Lower leg skin (tissue), 3 donors: ENCODE results near the gene IER5.

ENCODE experiments used
- POLR2A ChIP-seq, 2 donors: fragments of 450-650 bp; IDR thresholded peaks; one replicate each; pipeline ENCODE4 v1.6.1; 2016 to 2017; ENCODE audit warnings: antibody characterized with exemption in 2 of 2, mild to moderate bottlenecking in 1 of 2, moderate library complexity in 1 of 2
- TF ChIP-seq, protein P1 (sequence below), 3 donors: fragments of 450-650 bp; IDR thresholded peaks; one replicate each; pipeline ENCODE4 v1.5.1; 2016; ENCODE audit warnings: antibody characterized with exemption in 3 of 3, mild to moderate bottlenecking in 3 of 3, moderate library complexity in 2 of 3

GRCh38 chr1:181092883-181093458 is 4.5 kb downstream of the IER5 start:
- TF ChIP-seq, protein P1, sequence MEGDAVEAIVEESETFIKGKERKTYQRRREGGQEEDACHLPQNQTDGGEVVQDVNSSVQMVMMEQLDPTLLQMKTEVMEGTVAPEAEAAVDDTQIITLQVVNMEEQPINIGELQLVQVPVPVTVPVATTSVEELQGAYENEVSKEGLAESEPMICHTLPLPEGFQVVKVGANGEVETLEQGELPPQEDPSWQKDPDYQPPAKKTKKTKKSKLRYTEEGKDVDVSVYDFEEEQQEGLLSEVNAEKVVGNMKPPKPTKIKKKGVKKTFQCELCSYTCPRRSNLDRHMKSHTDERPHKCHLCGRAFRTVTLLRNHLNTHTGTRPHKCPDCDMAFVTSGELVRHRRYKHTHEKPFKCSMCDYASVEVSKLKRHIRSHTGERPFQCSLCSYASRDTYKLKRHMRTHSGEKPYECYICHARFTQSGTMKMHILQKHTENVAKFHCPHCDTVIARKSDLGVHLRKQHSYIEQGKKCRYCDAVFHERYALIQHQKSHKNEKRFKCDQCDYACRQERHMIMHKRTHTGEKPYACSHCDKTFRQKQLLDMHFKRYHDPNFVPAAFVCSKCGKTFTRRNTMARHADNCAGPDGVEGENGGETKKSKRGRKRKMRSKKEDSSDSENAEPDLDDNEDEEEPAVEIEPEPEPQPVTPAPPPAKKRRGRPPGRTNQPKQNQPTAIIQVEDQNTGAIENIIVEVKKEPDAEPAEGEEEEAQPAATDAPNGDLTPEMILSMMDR (IDR thresholded peaks at IDR 0.05) = no peak
- TF ChIP-seq POLR2A (IDR thresholded peaks at IDR 0.05) = no peak
